ENCODE measurements around the gene LY6G5C. TPM values are rescaled to one million over a fixed set of nuclear protein-coding genes. Genes with fewer than 3 reads are reported as not detected.

LY6G5C gene
- total RNA-seq, result 0.43 TPM in 1 of 2 replicates, not detected in the other

GRCh38 chr6:31680226-31681134 is at the start of gene LY6G5C:
TSS of gene LY6G5C (minus strand) at chr6:31681067. CDS start at chr6:31680373, 694 bp downstream.

GRCh38 chr6:31728767-31729514 is 48.1 kb upstream of the LY6G5C start, which contains the start of gene DDAH2:
TSS of gene DDAH2 (minus strand) at chr6:31729299. CDS start at chr6:31729161, 138 bp downstream.

GRCh38 chr6:31723245-31723979 is 42.5 kb upstream of the LY6G5C start, which contains the start of gene MPIG6B:
TSS of gene MPIG6B (plus strand) at chr6:31723373. CDS start at chr6:31723384, 11 bp downstream.

GRCh38 chr6:31721351-31722020 is 40.6 kb upstream of the LY6G5C start, which contains the start of gene LY6G6C:
TSS of gene LY6G6C (minus strand) at chr6:31721746. CDS start at chr6:31721679, 67 bp downstream.

GRCh38 chr6:31715022-31715958 is 34.4 kb upstream of the LY6G5C start, which contains the start of gene LY6G6D:
TSS of gene LY6G6D (plus strand) at chr6:31715348. CDS start at chr6:31715356, 8 bp downstream.

GRCh38 chr6:31706599-31706998 is 25.7 kb upstream of the LY6G5C start, which contains the start of gene LY6G6F:
TSS of gene LY6G6F (plus strand) at chr6:31706866. CDS start at chr6:31706907, 41 bp downstream.

GRCh38 chr6:31702819-31703716 is 22.2 kb upstream of the LY6G5C start, which contains the start of gene ABHD16A:
TSS of gene ABHD16A (minus strand) at chr6:31703324. CDS start at chr6:31703281, 43 bp downstream.

GRCh38 chr6:31669676-31670075 is 11.2 kb downstream of the LY6G5C start, which contains the start of gene LY6G5B:
TSS of gene LY6G5B (plus strand) at chr6:31669976. CDS start at chr6:31670951, 975 bp downstream.

GRCh38 chr6:31665501-31666336 is 15.1 kb downstream of the LY6G5C start, which contains the start of gene CSNK2B:
TSS of gene CSNK2B (plus strand) at chr6:31666080. CDS start at chr6:31666832, 752 bp downstream.

GRCh38 chr6:31664790-31665500 is 15.9 kb downstream of the LY6G5C start, which contains the start of gene GPANK1:
TSS of gene GPANK1 (minus strand) at chr6:31664997. CDS start at chr6:31664478, 519 bp downstream.

GRCh38 chr6:31660381-31661261 is 20.2 kb downstream of the LY6G5C start, which contains the start of gene C6orf47:
TSS of gene C6orf47 (minus strand) at chr6:31660778. CDS start at chr6:31659947, 831 bp downstream.

GRCh38 chr6:31655349-31656237 is 25.3 kb downstream of the LY6G5C start, which contains the start of gene APOM:
TSS of gene APOM (plus strand) at chr6:31655894. CDS start at chr6:31655967, 73 bp downstream.

